GM12891 (cell line): ENCODE data around the gene VTI1A.

Source experiments
- PAX5 ChIP-seq: IDR thresholded peaks from 2 replicates; pipeline ENCODE4 v1.6.1; 2011; ENCODE audit warnings: low read length, moderate library complexity, mild to moderate bottlenecking; ENCODE audit not compliant: insufficient read depth, severe bottlenecking
- POLR2A ChIP-seq: IDR thresholded peaks from 2 replicates; pipeline ENCODE4 v1.6.1; 2011; ENCODE audit warnings: low read depth, low read length, control low read depth
- POLR2AphosphoS5 ChIP-seq: IDR thresholded peaks from 2 replicates; pipeline ENCODE4 v1.6.1; 2011; ENCODE audit warnings: low read depth, low read length, control low read depth
- POU2F2 ChIP-seq: IDR thresholded peaks from 2 replicates; pipeline ENCODE4 v1.6.1; 2011; ENCODE audit warnings: low read depth, mild to moderate bottlenecking, control low read depth, low read length, moderate library complexity
- SPI1 ChIP-seq: IDR thresholded peaks from 2 replicates; pipeline ENCODE4 v1.6.1; 2011; ENCODE audit warnings: low read depth, low read length, control low read depth
- TAF1 ChIP-seq: IDR thresholded peaks from 2 replicates; pipeline ENCODE4 v1.6.1; 2011; ENCODE audit warnings: low read depth, low read length, control low read depth

- TF ChIP-seq POLR2AphosphoS5 (no peak), PAX5 (no peak), TAF1 (no peak), POLR2A (no peak), SPI1 (no peak), POU2F2 (no peak)
Measured at GRCh38 chr10:112429654-112430230, 17.3 kb upstream of the VTI1A start.
